GM13977 (cell line): Measurements from ENCODE around the gene OGDH.
"Not testable (repeated sequence)": the region's sequence is repeated elsewhere in the genome, so short reads cannot be mapped to it uniquely, and the experiment has no call there.

Experiments
- DNase-seq: peaks from one replicate; pipeline ENCODE4 v3.0.0; 2012; ENCODE audit warnings: low spot score
- CTCF ChIP-seq: IDR thresholded peaks from 2 replicates; pipeline ENCODE4 v1.5.1; 2012; ENCODE audit warnings: mild to moderate bottlenecking, control low read depth; ENCODE audit not compliant: insufficient read depth; ENCODE audit errors: extremely low read depth, missing control alignments
- in situ Hi-C: fragments of 300-500 bp; cut with MboI; formaldehyde crosslinking; loops from one replicate; pipeline ENCODE4 v1.12.0; 2022; ENCODE audit warnings: low sequenced_read_pairs, low pct_unique_long_range_greater_than_20kb, mixed read lengths, inconsistent platforms; ENCODE audit not compliant: unreplicated experiment

The OGDH gene

GRCh38 chr7:44606341-44607140, at the start of gene OGDH:
Gene OGDH (plus strand): TSS chr7:44606627. CDS start chr7:44624344, 17,717 bp downstream.
- DNase-seq: peak; percentile 99

GRCh38 chr7:44557485-44557884, 48.9 kb upstream of the OGDH start:
- in situ Hi-C loops: no loop called here
- no peak for TF ChIP-seq CTCF
- DNase-seq: no peak

More at GRCh38 chr7:44606341-44607140, at the start of gene OGDH:
- TF ChIP-seq CTCF: no peak
- in situ Hi-C loops: no loop called here

- no peak for DNase-seq
- no peak for TF ChIP-seq CTCF
- in situ Hi-C loops: no loop called here
Observed at GRCh38 chr7:44559485-44559884, 46.9 kb upstream of the OGDH start.

GRCh38 chr7:44561481-44561880, 44.9 kb upstream of the OGDH start:
- DNase-seq: no peak
- in situ Hi-C loops: no loop called here
- TF ChIP-seq CTCF: no peak

GRCh38 chr7:44561962-44562621, 44.3 kb upstream of the OGDH start:
- in situ Hi-C loops: no loop called here
- no peak for TF ChIP-seq CTCF
- DNase-seq: no peak

- DNase-seq, in situ Hi-C loops: not testable (repeated sequence)
Observed at GRCh38 chr7:44562622-44562962, 43.8 kb upstream of the OGDH start.

- TF ChIP-seq CTCF: no peak
- DNase-seq: no peak
- in situ Hi-C loops: no loop called here
Observed at GRCh38 chr7:44563171-44563679, 43.2 kb upstream of the OGDH start.
